ENCODE results near the gene ARL11. TPM values are rescaled to one million over a fixed set of nuclear protein-coding genes. Genes with fewer than 3 reads are reported as not detected.

Gene ARL11
- total RNA-seq, 1 experiment from 2014 or later: 8.3 TPM

DNA sequence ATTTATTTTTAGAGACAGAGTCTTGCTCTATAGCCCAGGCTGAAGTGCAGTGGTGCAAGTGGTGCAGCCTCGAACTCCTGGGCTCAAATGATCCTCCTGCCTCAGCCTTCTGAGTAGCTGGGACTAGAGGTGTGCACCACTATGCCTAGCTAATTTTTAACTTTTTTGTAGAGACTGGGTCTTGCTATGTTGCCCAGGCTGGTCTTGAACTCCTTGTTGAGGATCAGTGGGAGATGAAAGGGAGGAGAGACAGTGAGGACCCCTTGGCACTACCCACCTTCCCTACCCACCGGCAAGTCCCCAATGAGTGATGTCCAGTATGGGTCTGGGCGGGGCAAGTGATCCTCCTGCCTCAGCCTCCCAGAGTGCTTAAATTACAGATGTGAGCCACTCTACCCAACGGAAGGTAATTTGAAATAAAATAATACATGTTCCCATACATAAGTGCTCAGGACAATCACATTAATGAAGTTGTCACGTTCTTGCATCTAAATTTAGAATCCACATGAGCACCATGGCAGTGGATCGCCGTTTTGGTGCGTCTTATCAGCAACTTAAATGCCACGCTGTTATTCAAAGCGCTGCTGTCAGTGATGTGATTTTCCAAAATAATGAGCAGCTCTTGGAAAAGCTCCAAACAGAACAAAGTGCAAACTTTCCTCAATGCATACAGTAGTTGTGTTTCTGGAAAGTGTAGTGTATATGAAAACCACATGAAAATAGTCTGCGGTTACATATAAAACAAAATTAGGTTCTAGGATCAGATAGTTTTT lies 5.9 kb upstream of the ARL11 start:
- Histone ChIP-seq H3K9ac (ENCODE audit: low read length) (no peak overlapping the region), H3K9me3 (ENCODE audit: low read length) (no peaks in the 10 kb centered on the region), H3K4me1 (ENCODE audit: low read length) (peaks cover 10% of the 10 kb centered on the region), H4K20me1 (ENCODE audit: insufficient read depth, low read depth, low read length) (no peaks in the 10 kb centered on the region), H3K4me3 (ENCODE audit: low read length) (no peak overlapping the region), H2AFZ (ENCODE audit: low read length) (no peak overlapping the region), H3K79me2 (ENCODE audit: low read length) (no peaks in the 10 kb centered on the region), H3K4me2 (ENCODE audit: low read depth, low read length, poor library complexity, severe bottlenecking) (no peak overlapping the region), H3K9me2 (replicated peaks; ENCODE audit: insufficient read depth, low read length) (no peaks in the 10 kb centered on the region), H3K36me3 (ENCODE audit: insufficient read depth, low read length) (no peaks in the 10 kb centered on the region), H3K27ac (ENCODE audit: low read length) (no peak overlapping the region), H3K27me3 (ENCODE audit: low read length) (no peaks in the 10 kb centered on the region)
- DNase-seq: no peak

DNA sequence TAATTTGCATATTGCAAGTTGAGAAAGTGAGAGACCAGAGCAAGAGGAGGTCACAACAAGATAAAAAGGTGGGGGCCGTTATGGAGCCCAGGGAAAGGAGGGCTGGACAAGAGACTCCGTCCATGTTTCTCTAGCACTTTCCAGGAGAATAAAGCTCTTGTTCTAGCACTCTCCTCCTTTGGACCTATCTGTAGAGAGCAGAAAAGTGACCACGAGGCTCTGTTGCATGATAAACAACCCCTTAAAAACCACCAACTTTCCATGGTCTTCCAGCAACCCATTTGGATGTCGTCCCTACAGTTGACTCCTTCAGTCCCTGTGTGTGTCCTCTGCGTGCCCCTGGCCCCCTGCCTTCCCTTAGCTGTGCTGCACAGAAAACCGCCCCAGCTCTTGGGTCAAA lies 4.1 kb upstream of the ARL11 start:
- H2AFZ ChIP-seq (ENCODE audit: low read length): no peak overlapping the region
- H3K4me1 ChIP-seq (ENCODE audit: low read length): peaks cover 23% of the 10 kb centered on the region

DNA sequence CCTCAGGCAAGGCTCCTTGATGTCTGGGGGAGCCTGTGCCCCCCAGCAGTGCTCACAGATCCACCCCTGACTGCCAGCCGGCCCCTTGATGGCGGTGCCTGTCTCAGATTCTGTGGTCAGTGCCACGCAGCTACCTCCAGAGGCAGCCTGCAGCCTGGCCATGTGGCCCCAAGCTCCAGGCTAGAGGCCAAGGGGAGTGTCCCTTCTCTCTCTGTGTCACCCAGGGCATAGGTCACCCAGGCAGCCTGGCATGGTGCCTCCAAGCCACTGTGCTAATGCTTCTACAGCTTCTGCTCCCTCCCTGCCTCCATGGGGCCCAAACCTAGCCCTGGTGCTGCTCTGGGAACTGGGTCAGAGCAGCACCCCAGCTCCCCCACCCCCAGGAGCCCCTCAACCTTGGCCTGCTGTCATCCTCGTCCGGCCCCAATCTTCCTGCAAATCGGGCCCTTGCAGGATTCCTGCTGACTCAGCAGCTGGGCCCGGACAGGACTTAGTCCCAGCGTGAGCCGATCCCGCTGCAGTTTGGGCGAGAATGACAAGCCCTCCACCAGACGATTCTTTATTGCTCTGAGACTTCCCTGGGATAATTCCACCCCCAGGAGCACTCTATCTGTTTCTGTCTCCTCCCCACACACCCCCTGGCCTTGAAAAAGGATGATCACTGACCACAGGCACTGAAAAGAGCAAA lies 2.8 kb upstream of the ARL11 start:
- Histone ChIP-seq H3K27me3 (ENCODE audit: low read length) (no peaks in the 10 kb centered on the region), H3K4me1 (ENCODE audit: low read length) (peaks cover 19% of the 10 kb centered on the region), H3K9ac (ENCODE audit: low read length) (no peak overlapping the region), H3K9me3 (ENCODE audit: low read length) (no peaks in the 10 kb centered on the region), H3K4me2 (ENCODE audit: low read depth, low read length, poor library complexity, severe bottlenecking) (no peak overlapping the region), H3K36me3 (ENCODE audit: insufficient read depth, low read length) (peaks cover 4% of the 10 kb centered on the region; the same call in 1 of the 2 replicates), H4K20me1 (ENCODE audit: insufficient read depth, low read depth, low read length) (no peaks in the 10 kb centered on the region), H3K79me2 (ENCODE audit: low read length) (peaks cover 27% of the 10 kb centered on the region), H2AFZ (ENCODE audit: low read length) (no peak overlapping the region), H3K27ac (ENCODE audit: low read length) (no peak overlapping the region), H3K9me2 (replicated peaks; ENCODE audit: insufficient read depth, low read length) (no peaks in the 10 kb centered on the region), H3K4me3 (ENCODE audit: low read length) (no peak overlapping the region)
- DNase-seq: no peak

More for the DNA sequence above, 4.1 kb upstream of the ARL11 start:
- Histone ChIP-seq H3K79me2 (ENCODE audit: low read length) (peaks cover 14% of the 10 kb centered on the region), H3K9me3 (ENCODE audit: low read length) (no peaks in the 10 kb centered on the region), H3K4me2 (ENCODE audit: low read depth, low read length, poor library complexity, severe bottlenecking) (no peak overlapping the region), H3K27me3 (ENCODE audit: low read length) (no peaks in the 10 kb centered on the region), H3K9ac (ENCODE audit: low read length) (no peak overlapping the region), H3K27ac (ENCODE audit: low read length) (no peak overlapping the region), H3K4me3 (ENCODE audit: low read length) (no peak overlapping the region), H3K36me3 (ENCODE audit: insufficient read depth, low read length) (no peaks in the 10 kb centered on the region), H4K20me1 (ENCODE audit: insufficient read depth, low read depth, low read length) (no peaks in the 10 kb centered on the region), H3K9me2 (replicated peaks; ENCODE audit: insufficient read depth, low read length) (no peaks in the 10 kb centered on the region)
- DNase-seq: no peak

DNA sequence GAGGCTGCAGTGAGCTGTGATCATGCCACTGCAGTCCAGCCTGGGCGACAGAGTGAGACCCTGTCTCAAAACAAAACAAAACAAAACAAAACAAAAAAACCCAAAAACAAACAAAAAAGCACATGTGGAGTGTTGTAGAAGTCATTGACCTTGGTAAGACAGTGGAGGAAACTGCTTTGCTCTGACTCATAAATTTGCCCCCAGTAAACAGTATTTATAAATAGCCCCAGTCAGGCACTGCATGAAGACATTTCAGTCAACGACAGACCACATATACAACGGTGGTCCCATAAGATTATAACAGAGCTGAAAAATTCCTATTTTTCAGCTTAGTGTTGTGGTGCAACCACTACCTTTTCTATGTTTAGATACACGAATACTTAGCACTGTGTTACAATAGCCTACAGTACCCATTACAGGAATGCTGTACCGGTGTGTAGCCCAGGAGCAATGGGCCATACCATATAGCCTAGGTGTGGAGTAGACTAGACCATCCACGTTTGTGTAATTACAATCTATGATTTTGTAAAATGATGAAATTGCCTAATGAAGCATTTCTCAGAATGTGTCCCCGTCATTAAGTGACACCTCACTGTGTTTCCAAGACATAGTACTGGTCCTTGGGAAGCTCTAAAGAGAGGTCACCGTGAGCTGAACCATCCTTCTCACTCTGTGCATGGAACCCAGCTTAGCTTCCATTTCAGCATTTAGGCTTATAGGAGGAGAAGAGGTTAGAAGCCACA lies 1.1 kb downstream of the ARL11 start:
- H3K9me3 ChIP-seq (ENCODE audit: low read length): no peaks in the 10 kb centered on the region
- peak overlapping the region; percentile 72 for H3K4me3 ChIP-seq (ENCODE audit: low read length)
- DNase-seq: no peak
- H4K20me1 ChIP-seq (ENCODE audit: insufficient read depth, low read depth, low read length): no peaks in the 10 kb centered on the region
- H3K27ac ChIP-seq (ENCODE audit: low read length): peak overlapping the region; percentile 74
- H3K9me2 ChIP-seq (replicated peaks; ENCODE audit: insufficient read depth, low read length): no peaks in the 10 kb centered on the region
- peak overlapping the region; percentile 69 for H3K9ac ChIP-seq (ENCODE audit: low read length)
- H3K27me3 ChIP-seq (ENCODE audit: low read length): no peaks in the 10 kb centered on the region
- H3K79me2 ChIP-seq (ENCODE audit: low read length): peaks cover 36% of the 10 kb centered on the region
- peak overlapping the region; percentile 91 for H3K4me2 ChIP-seq (ENCODE audit: low read depth, low read length, poor library complexity, severe bottlenecking)
- peaks cover 19% of the 10 kb centered on the region for H3K4me1 ChIP-seq (ENCODE audit: low read length)
- no peak overlapping the region for H2AFZ ChIP-seq (ENCODE audit: low read length)
- peaks cover 4% of the 10 kb centered on the region; the same call in 1 of the 2 replicates for H3K36me3 ChIP-seq (ENCODE audit: insufficient read depth, low read length)

DNA sequence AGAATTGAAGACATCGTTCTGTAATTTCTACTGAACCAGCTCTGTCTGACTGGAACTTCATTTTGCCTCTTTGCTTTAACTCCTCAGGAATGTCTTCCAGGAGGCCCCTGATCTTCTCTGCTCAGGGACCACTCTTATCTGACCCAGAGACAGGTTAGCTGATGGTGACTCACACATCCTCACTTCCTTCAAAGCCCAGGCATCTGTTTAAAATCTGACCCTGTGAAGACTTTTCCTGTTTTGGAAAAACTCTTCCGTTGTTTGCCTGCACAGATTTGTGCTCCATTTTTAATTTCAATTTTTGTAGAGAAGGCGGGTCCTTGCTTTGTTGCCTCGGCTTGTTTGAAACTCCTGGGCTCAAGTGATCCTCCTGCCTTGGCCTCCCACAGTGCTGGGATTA lies 1.6 kb downstream of the ARL11 start:
- peaks cover 4% of the 10 kb centered on the region; the same call in 1 of the 2 replicates for H3K36me3 ChIP-seq (ENCODE audit: insufficient read depth, low read length)
- no peak overlapping the region for H3K27ac ChIP-seq (ENCODE audit: low read length)
- H3K9ac ChIP-seq (ENCODE audit: low read length): no peak overlapping the region
- H3K79me2 ChIP-seq (ENCODE audit: low read length): peaks cover 36% of the 10 kb centered on the region
- no peak overlapping the region for H2AFZ ChIP-seq (ENCODE audit: low read length)
- H4K20me1 ChIP-seq (ENCODE audit: insufficient read depth, low read depth, low read length): no peaks in the 10 kb centered on the region
- no peaks in the 10 kb centered on the region for H3K9me2 ChIP-seq (replicated peaks; ENCODE audit: insufficient read depth, low read length)
- H3K4me3 ChIP-seq (ENCODE audit: low read length): 0 out of 2 replicates have a peak overlapping the region, but pooled peaks have one; percentile 72
- peak overlapping the region; percentile 91 for H3K4me2 ChIP-seq (ENCODE audit: low read depth, low read length, poor library complexity, severe bottlenecking)
- H3K27me3 ChIP-seq (ENCODE audit: low read length): no peaks in the 10 kb centered on the region
- no peak for DNase-seq
- no peaks in the 10 kb centered on the region for H3K9me3 ChIP-seq (ENCODE audit: low read length)
- H3K4me1 ChIP-seq (ENCODE audit: low read length): peaks cover 21% of the 10 kb centered on the region

DNA sequence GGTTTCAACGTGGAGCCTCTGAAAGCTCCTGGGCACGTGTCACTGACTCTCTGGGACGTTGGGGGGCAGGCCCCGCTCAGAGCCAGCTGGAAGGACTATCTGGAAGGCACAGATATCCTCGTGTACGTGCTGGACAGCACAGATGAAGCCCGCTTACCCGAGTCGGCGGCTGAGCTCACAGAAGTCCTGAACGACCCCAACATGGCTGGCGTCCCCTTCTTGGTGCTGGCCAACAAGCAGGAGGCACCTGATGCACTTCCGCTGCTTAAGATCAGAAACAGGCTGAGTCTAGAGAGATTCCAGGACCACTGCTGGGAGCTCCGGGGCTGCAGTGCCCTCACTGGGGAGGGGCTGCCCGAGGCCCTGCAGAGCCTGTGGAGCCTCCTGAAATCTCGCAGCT lies 2.3 kb downstream of the ARL11 start:
- Histone ChIP-seq H3K79me2 (ENCODE audit: low read length) (peaks cover 36% of the 10 kb centered on the region), H3K4me3 (ENCODE audit: low read length) (no peak overlapping the region)

DNA sequence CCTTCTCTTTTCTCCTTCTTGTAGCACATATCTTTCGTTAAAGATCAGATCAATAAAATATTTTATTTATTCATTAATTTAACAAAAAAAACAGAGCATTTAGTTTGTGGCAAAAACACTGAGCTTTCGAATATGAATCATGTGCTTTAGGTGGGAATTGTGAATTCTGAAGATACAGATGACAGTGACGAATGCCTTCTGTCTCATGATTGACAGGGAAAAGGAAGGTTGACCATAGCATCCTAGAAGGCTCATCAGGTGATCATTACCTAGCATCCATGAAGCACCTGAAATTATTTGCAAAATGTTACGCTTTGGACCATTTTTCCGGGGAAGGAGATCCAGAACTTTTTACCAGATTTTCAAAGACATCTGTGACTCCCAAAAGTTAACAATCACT lies 3.8 kb downstream of the ARL11 start:
- no peak overlapping the region for H3K4me2 ChIP-seq (ENCODE audit: low read depth, low read length, poor library complexity, severe bottlenecking)
- no peaks in the 10 kb centered on the region for H3K9me2 ChIP-seq (replicated peaks; ENCODE audit: insufficient read depth, low read length)
- H2AFZ ChIP-seq (ENCODE audit: low read length): no peak overlapping the region
- DNase-seq: no peak
- no peaks in the 10 kb centered on the region for H3K9me3 ChIP-seq (ENCODE audit: low read length)
- no peak overlapping the region for H3K4me3 ChIP-seq (ENCODE audit: low read length)
- peaks cover 4% of the 10 kb centered on the region; the same call in 1 of the 2 replicates for H3K36me3 ChIP-seq (ENCODE audit: insufficient read depth, low read length)
- H3K4me1 ChIP-seq (ENCODE audit: low read length): peaks cover 34% of the 10 kb centered on the region
- no peaks in the 10 kb centered on the region for H4K20me1 ChIP-seq (ENCODE audit: insufficient read depth, low read depth, low read length)
- no peak overlapping the region for H3K9ac ChIP-seq (ENCODE audit: low read length)
- H3K79me2 ChIP-seq (ENCODE audit: low read length): peaks cover 36% of the 10 kb centered on the region
- no peaks in the 10 kb centered on the region for H3K27me3 ChIP-seq (ENCODE audit: low read length)
- no peak overlapping the region for H3K27ac ChIP-seq (ENCODE audit: low read length)

More for the DNA sequence above, 2.3 kb downstream of the ARL11 start:
- Histone ChIP-seq H3K27ac (ENCODE audit: low read length) (no peak overlapping the region), H3K4me2 (ENCODE audit: low read depth, low read length, poor library complexity, severe bottlenecking) (no peak overlapping the region), H4K20me1 (ENCODE audit: insufficient read depth, low read depth, low read length) (no peaks in the 10 kb centered on the region), H3K9ac (ENCODE audit: low read length) (no peak overlapping the region), H2AFZ (ENCODE audit: low read length) (no peak overlapping the region), H3K36me3 (ENCODE audit: insufficient read depth, low read length) (peaks cover 4% of the 10 kb centered on the region; the same call in 1 of the 2 replicates), H3K27me3 (ENCODE audit: low read length) (no peaks in the 10 kb centered on the region), H3K9me2 (replicated peaks; ENCODE audit: insufficient read depth, low read length) (no peaks in the 10 kb centered on the region), H3K9me3 (ENCODE audit: low read length) (no peaks in the 10 kb centered on the region), H3K4me1 (ENCODE audit: low read length) (peaks cover 28% of the 10 kb centered on the region)
- DNase-seq: no peak

DNA sequence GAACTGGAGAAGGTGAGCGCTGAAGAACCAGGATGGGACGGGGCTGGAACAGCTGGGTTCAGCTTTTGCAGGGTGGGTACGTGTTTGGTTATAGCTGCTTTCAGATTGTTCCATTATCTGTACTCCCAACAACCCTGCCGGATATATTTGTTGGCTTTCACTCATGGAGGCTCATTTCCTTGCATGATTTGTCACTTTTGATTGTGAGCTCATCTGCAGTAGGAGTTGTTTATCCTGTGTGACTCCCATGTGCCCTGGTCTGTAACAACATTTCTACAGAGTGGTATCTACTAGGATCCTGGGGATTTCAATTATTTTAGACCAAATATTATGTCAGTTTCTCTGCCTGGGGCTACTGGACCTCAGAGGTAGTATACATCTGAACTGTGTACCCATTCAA lies 5.4 kb downstream of the ARL11 start:
- Histone ChIP-seq H4K20me1 (ENCODE audit: insufficient read depth, low read depth, low read length) (no peaks in the 10 kb centered on the region), H3K36me3 (ENCODE audit: insufficient read depth, low read length) (peaks cover 4% of the 10 kb centered on the region; the same call in 1 of the 2 replicates)

More for the DNA sequence above, 5.4 kb downstream of the ARL11 start:
- H3K27me3 ChIP-seq (ENCODE audit: low read length): no peaks in the 10 kb centered on the region
- no peaks in the 10 kb centered on the region for H3K9me2 ChIP-seq (replicated peaks; ENCODE audit: insufficient read depth, low read length)
- no peak overlapping the region for H2AFZ ChIP-seq (ENCODE audit: low read length)
- no peak overlapping the region for H3K9ac ChIP-seq (ENCODE audit: low read length)
- H3K27ac ChIP-seq (ENCODE audit: low read length): no peak overlapping the region
- H3K4me2 ChIP-seq (ENCODE audit: low read depth, low read length, poor library complexity, severe bottlenecking): no peak overlapping the region
- H3K79me2 ChIP-seq (ENCODE audit: low read length): peaks cover 27% of the 10 kb centered on the region
- no peak for DNase-seq
- H3K4me1 ChIP-seq (ENCODE audit: low read length): peaks cover 27% of the 10 kb centered on the region
- H3K4me3 ChIP-seq (ENCODE audit: low read length): no peak overlapping the region
- H3K9me3 ChIP-seq (ENCODE audit: low read length): no peaks in the 10 kb centered on the region
